Gastrocnemius medialis (tissue), 4 donors: Measurements from ENCODE around the gene MRTFA.

Experiments
- CTCF ChIP-seq, 5 experiments: fragments of 450-650 bp in 3 of 5; fragments of 200-600 bp in 2 of 5; sonication (generic) in 2 of 5; IDR thresholded peaks in 4 of 5; conservative IDR thresholded peaks in 1 of 5; 1 replicate in 4 of 5; 2 replicates in 1 of 5; pipeline ENCODE4 v1.5.1; 2016 to 2019; ENCODE audit warnings: antibody characterized with exemption in 5 of 5, mild to moderate bottlenecking in 3 of 5, moderate library complexity in 3 of 5
- POLR2A ChIP-seq, 2 donors: fragments of 450-650 bp; IDR thresholded peaks; one replicate each; pipeline ENCODE4 v1.6.1; 2017; ENCODE audit warnings: antibody characterized with exemption in 2 of 2, mild to moderate bottlenecking in 2 of 2, moderate library complexity in 2 of 2

GRCh38 chr22:40588726-40589125, 47.8 kb downstream of the MRTFA start:
- no peak for TF ChIP-seq POLR2A (IDR thresholded peaks at IDR 0.05)
- TF ChIP-seq CTCF (IDR thresholded peaks at IDR 0.05 in 4 of 5, conservative IDR thresholded peaks at IDR 0.05 in 1 of 5) = no peak
